AG04449 (cell line): Measurements from ENCODE around the gene TTC24.
"Not testable (repeated sequence)": the region's sequence is repeated elsewhere in the genome, so short reads cannot be mapped to it uniquely, and the experiment has no call there.

Experiments used
- CTCF ChIA-PET: fragments of 350-600 bp; formaldehyde crosslinking; extraction: SDS; loops from one replicate; lab custom pipeline; 2021; ENCODE audit warnings: antibody characterized with exemption; lab: Yijun Ruan, JAX
- POLR2A ChIA-PET: fragments of 400-600, 350-600 bp; formaldehyde crosslinking; extraction: SDS; loops from one replicate; lab custom pipeline; 2020; ENCODE audit warnings: antibody characterized with exemption, inconsistent platforms; lab: Yijun Ruan, JAX
- DNase-seq: peaks from one replicate; pipeline ENCODE4 v3.0.0-alpha.2; 2010; ENCODE audit warnings: low read depth, low spot score
- H3K4me3 ChIP-seq: 2 replicates; pipeline ENCODE4 v1.5.1; 2011; ENCODE audit warnings: low read depth, mild to moderate bottlenecking, control low read depth, low read length
- TF ChIP-seq, protein P1 (sequence below): IDR thresholded peaks from one replicate; pipeline ENCODE4 v1.5.1; 2011; ENCODE audit warnings: mild to moderate bottlenecking, moderate library complexity, low read length, control low read depth, inconsistent platforms; ENCODE audit not compliant: insufficient read depth; ENCODE audit errors: missing control alignments

The TTC24 gene

DNA sequence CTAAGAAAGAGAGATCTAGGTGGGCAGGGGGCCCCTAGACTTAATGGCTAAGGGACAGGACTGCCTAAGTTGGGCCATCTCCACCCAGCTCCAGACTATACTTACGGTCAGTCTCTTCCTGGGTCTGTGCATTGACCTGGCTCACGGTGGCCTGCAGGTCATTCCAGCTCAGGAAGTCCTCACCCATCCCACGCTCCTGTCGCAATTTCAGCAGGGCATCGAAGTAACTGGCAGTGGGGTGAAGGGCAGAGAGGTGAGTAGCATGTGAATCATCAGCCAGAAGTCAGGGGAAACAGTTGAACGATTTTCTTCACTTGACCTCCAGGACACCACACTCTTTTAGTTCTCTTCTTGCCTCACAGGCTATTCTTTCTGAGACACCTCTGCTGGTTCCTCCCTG lies 27.7 kb upstream of the TTC24 start:
- TF ChIP-seq, protein P1, sequence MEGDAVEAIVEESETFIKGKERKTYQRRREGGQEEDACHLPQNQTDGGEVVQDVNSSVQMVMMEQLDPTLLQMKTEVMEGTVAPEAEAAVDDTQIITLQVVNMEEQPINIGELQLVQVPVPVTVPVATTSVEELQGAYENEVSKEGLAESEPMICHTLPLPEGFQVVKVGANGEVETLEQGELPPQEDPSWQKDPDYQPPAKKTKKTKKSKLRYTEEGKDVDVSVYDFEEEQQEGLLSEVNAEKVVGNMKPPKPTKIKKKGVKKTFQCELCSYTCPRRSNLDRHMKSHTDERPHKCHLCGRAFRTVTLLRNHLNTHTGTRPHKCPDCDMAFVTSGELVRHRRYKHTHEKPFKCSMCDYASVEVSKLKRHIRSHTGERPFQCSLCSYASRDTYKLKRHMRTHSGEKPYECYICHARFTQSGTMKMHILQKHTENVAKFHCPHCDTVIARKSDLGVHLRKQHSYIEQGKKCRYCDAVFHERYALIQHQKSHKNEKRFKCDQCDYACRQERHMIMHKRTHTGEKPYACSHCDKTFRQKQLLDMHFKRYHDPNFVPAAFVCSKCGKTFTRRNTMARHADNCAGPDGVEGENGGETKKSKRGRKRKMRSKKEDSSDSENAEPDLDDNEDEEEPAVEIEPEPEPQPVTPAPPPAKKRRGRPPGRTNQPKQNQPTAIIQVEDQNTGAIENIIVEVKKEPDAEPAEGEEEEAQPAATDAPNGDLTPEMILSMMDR, result no peak
- CTCF ChIA-PET, result no interaction called here
- POLR2A ChIA-PET, result no interaction called here
- DNase-seq, result no peak
- no peak overlapping the region for H3K4me3 ChIP-seq

DNA sequence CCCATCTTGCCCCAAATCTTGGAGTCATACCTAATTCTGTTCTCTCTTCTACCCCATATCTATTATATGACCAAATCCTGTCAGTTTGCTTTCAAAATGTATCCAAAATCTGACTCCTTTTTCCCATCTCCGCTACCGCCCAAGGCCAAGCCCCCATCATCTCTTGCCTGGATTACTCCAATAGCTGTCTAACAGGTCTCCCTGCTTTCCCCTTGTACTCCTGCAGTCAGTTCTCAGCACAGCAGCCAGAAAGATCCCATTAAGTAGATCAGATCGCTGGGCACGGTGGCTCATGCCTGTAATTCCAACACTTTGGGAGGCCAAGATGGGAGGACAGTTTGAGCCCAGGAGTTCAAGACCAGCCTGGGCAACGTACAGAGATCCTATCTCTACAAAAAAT lies 27.0 kb upstream of the TTC24 start:
- no peak overlapping the region for H3K4me3 ChIP-seq
- ChIA-PET POLR2A (no interaction called here), CTCF (no interaction called here)
- TF ChIP-seq, protein P1, result no peak
- DNase-seq, result no peak

DNA sequence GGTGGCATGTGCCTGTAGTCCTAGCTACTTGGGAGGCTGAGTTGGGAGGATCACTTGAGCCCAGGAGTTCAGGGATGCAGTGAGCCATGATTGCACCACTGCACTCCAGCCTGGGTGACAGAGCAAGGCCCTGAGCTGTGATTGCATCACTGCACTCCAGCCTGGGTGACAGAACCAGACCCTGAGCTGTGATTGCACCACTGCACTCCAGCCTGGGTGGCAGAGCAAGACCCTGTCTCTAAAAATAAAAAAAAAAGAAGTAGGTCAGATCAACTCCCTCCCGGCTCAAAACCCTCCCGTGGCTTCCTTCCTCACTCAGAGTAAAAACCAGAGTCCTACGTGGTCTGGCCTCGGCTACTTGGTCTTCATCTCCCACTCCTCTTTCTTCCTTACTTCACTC lies 26.6 kb upstream of the TTC24 start:
- CTCF ChIA-PET, result not testable (repeated sequence)

DNA sequence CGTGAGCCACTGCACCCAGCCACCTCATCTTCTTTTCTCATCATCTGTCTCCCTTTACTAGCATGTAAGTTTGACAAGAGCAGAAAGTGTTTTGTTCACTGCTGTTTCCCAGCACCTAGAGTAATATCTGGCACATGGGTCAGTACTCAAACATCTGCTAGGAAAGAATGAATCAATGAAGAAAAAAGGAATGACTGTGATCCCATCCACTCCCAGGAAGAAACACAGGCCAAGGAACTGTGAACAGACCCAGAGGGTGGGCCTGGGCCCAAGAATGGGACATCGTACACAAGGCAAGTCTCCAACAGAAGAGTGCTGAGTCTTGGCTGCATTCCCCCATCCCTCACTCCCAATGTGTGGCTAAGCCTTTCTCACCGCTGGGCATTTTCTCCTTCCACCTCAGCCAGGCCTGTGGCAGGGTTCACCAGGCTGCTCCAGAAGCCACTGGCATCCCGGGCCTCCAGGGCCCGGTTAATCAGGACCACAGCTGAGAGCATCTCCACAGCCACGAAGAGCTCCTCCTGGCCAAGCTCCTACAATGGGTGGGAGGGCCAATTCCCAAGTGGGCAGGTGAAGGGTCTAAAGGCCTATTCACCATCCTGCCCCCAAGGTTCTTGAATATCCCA lies 25.6 kb upstream of the TTC24 start:
- TF ChIP-seq, protein P1, result no peak
- no peak for DNase-seq
- H3K4me3 ChIP-seq, result no peak overlapping the region
- ChIA-PET CTCF (interaction anchor here (1.1 to 1.3 kb wide), 2 partner anchors 9 to 72 kb away, joined by 3 read pairs; no protein-coding TSS in a partner anchor), POLR2A (no interaction called here)

More for the DNA sequence above, 26.6 kb upstream of the TTC24 start:
- H3K4me3 ChIP-seq, DNase-seq, POLR2A ChIA-PET: not testable (repeated sequence)

DNA sequence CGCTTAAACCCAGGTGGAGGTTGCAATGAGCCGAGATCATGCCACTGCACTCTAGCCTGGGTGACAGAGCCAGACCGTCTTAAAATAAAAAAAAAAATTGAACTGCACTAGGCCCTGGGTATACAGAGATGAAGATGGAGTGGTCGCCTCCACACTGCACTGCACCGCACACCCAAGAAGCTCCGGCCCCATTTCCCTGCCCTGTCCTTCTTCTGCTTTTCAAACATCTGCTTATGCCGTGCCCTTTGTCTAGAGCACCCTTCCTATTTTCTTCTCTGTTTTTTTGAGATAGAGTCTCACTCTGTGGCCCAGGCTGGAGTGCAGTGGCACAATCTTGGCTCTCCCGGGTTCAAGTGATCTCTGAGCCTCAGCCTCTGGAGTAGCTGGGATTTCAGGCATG lies 24.6 kb upstream of the TTC24 start:
- DNase-seq, result no peak
- CTCF ChIA-PET, result interaction anchor here (1.1 to 1.3 kb wide), 4 partner anchors 8 to 74 kb away, joined by 3 to 4 read pairs (median 3); no protein-coding TSS in a partner anchor
- no peak overlapping the region for H3K4me3 ChIP-seq
- POLR2A ChIA-PET, result no interaction called here
- TF ChIP-seq, protein P1, result no peak

DNA sequence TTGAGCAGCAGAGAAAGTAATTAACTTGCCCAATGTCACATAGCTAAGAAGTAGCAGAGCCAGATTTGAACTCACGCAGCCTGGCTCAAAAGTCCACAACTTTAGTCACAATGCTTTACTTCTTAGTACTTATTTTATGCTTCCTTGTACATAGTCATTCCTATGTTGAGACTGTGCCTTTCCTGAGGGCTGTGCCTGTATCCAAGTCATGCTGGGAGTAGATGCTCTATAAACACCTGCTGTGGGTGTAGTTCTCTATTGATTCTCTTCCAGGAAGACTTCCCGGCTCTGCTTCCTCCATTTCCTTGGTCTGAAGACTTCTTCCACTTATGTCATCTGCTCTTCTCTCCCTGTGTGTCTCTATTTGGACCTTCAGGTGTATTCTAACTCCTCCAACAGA lies 23.8 kb upstream of the TTC24 start:
- DNase-seq, result no peak
- CTCF ChIA-PET, result interaction anchor here (1.1 to 1.2 kb wide), 3 partner anchors 11 to 75 kb away, joined by 3 to 4 read pairs (median 3); no protein-coding TSS in a partner anchor
- TF ChIP-seq, protein P1, result no peak
- POLR2A ChIA-PET, result no interaction called here
- no peak overlapping the region for H3K4me3 ChIP-seq

DNA sequence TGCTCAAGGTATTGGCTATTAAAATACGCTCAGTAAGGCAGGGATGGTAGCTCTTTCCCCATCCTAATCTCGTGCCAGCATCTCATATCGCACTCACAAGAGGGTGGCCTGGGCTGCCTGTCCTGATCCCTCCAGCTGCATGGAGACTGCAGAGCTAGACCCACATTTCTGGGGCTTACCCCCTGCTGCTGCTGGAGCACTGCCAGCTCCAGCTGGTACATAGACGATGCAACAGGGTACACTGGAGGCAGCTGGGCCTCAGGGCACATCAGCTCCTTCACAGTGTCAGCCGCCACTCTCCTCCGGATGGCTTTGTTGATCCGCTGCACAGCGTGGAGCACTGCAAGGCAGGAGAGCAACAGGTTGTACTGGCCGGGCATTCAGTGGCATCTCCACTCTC lies 23.2 kb upstream of the TTC24 start:
- TF ChIP-seq, protein P1, result no peak
- CTCF ChIA-PET, result interaction anchor here (1.2 kb wide), 1 partner anchor 11 kb away, joined by 3 read pairs; no protein-coding TSS in a partner anchor
- no peak for DNase-seq

More for the DNA sequence above, 23.2 kb upstream of the TTC24 start:
- H3K4me3 ChIP-seq, result no peak overlapping the region
- POLR2A ChIA-PET, result no interaction called here
